HepG2 (cell line): ENCODE results near the gene CPSF4. TPM values are rescaled to one million over a fixed set of nuclear protein-coding genes. Genes with fewer than 3 reads are reported as not detected.

ENCODE experiments used
- BRCA1 ChIP-seq: sonication (generic); formaldehyde crosslinking; IDR thresholded peaks from 2 replicates; pipeline ENCODE4 v1.4.0; 2020; ENCODE audit warnings: missing genetic modification reagents
- ELF3 ChIP-seq: IDR thresholded peaks from 2 replicates; pipeline ENCODE4 v1.6.1; 2016; ENCODE audit warnings: missing genetic modification reagents, missing compliant biosample characterization
- FLYWCH1 ChIP-seq: sonication (generic); formaldehyde crosslinking; IDR thresholded peaks from 2 replicates; pipeline ENCODE4 v1.8.1; 2023; ENCODE audit warnings: mild to moderate bottlenecking, missing genetic modification reagents
- HCFC1 ChIP-seq: fragments of 150-350 bp; IDR thresholded peaks from 2 replicates; pipeline ENCODE4 v1.6.1; 2014; ENCODE audit warnings: low read depth, low read length
- HNF4A ChIP-seq: sonication (generic); formaldehyde crosslinking; IDR thresholded peaks from 2 replicates; pipeline ENCODE4 v1.4.0; 2020; ENCODE audit warnings: missing genetic modification reagents
- HNF4G ChIP-seq, 2 experiments: sonication (generic) in 1 of 2; formaldehyde crosslinking in 1 of 2; IDR thresholded peaks; 2 replicates each; pipeline versions ENCODE4 v1.4.0 to v1.6.1; 2011 to 2020; ENCODE audit warnings: borderline replicate concordance in 2 of 2, low read depth in 2 of 2, mild to moderate bottlenecking in 2 of 2, low read length in 1 of 2, missing genetic modification reagents in 1 of 2, moderate library complexity in 1 of 2
- JUND ChIP-seq: sonication (generic); formaldehyde crosslinking; IDR thresholded peaks from 2 replicates; pipeline ENCODE4 v1.8.0; 2022; ENCODE audit warnings: mild to moderate bottlenecking, missing genetic modification reagents
- KDM5A ChIP-seq: fragments of 200-600 bp; sonication (generic); IDR thresholded peaks from 2 replicates; pipeline ENCODE4 v1.7.0; 2018; ENCODE audit warnings: antibody characterized with exemption, mild to moderate bottlenecking, low read length, borderline replicate concordance
- PHF5A ChIP-seq: IDR thresholded peaks from one replicate; pipeline ENCODE4 v1.6.1; 2018; ENCODE audit warnings: low read depth, missing genetic modification reagents; ENCODE audit not compliant: unreplicated experiment
- ZMAT3 ChIP-seq: sonication (generic); formaldehyde crosslinking; conservative IDR thresholded peaks from 2 replicates; pipeline ENCODE4 v1.7.0; 2021; ENCODE audit warnings: missing genetic modification reagents
- ZNF205 ChIP-seq: IDR thresholded peaks from 2 replicates; pipeline ENCODE4 v1.6.1; 2018; ENCODE audit warnings: missing biosample characterization, missing genetic modification reagents
- ZNF451 ChIP-seq: sonication (generic); formaldehyde crosslinking; IDR thresholded peaks from 2 replicates; pipeline ENCODE4 v1.5.0; 2020; ENCODE audit warnings: mild to moderate bottlenecking, missing genetic modification reagents
- ZNF563 ChIP-seq: sonication (generic); formaldehyde crosslinking; IDR thresholded peaks from 2 replicates; pipeline ENCODE4 v1.8.0; 2022; ENCODE audit warnings: mild to moderate bottlenecking, moderate library complexity, missing genetic modification reagents
- ZNF790 ChIP-seq: sonication (generic); formaldehyde crosslinking; IDR thresholded peaks from 2 replicates; pipeline ENCODE4 v1.8.0; 2022; ENCODE audit warnings: missing genetic modification reagents, mild to moderate bottlenecking, borderline replicate concordance
- polyA plus RNA-seq, 8 experiments: library from polyadenylated mRNA; depleted of rRNA in 3 of 8; stranded (reverse) in 7 of 8; unstranded in 1 of 8; fragments of >200 nt; fragmentation: Illumina TruSeq in 4 of 8; extraction: Trizol in 4 of 8; gene quantifications; 2 replicates each; pipeline versions ENCODE4 v1.2.1 to v1.2.3, GENCODE V29; 2011 to 2016; ENCODE audit warnings: low read depth in 4 of 8, missing spikeins in 1 of 8, mixed read lengths in 1 of 8; ENCODE audit not compliant: insufficient read depth in 1 of 8
- total RNA-seq, 5 experiments: library from RNA; depleted of rRNA; stranded (reverse); fragments of >200 nt; fragmentation: Illumina TruSeq; extraction: Trizol; gene quantifications; 2 replicates each; pipeline ENCODE4 v1.2.3, GENCODE V29; 2016; ENCODE audit warnings: low read depth in 1 of 5
- TF ChIP-seq, protein P1 (sequence below): sonication (generic); formaldehyde crosslinking; IDR thresholded peaks from 2 replicates; pipeline ENCODE4 v1.5.0; 2020; ENCODE audit warnings: mild to moderate bottlenecking, missing genetic modification reagents
- TF ChIP-seq, protein P2 (sequence below): sonication (generic); formaldehyde crosslinking; IDR thresholded peaks from 2 replicates; pipeline ENCODE4 v1.8.0; 2022; ENCODE audit warnings: mild to moderate bottlenecking, missing genetic modification reagents, moderate library complexity
- TF ChIP-seq, protein P3 (sequence below), 2 experiments: sonication (generic) in 1 of 2; formaldehyde crosslinking in 1 of 2; IDR thresholded peaks; 2 replicates each; pipeline versions ENCODE4 v1.4.0 to v1.6.1; 2016 to 2020; ENCODE audit warnings: borderline replicate concordance in 1 of 2, low read depth in 1 of 2, mild to moderate bottlenecking in 1 of 2, missing genetic modification reagents in 1 of 2
- TF ChIP-seq, protein P4 (sequence below): sonication (generic); formaldehyde crosslinking; IDR thresholded peaks from 2 replicates; pipeline ENCODE4 v1.4.0; 2020; ENCODE audit warnings: missing genetic modification reagents

CPSF4 gene
- total and polyA plus RNA-seq, 2 of the 13 experiments (the other 11 are each of a cell fraction or from before 2014, with no cell fraction given), result 34.1 to 49.6 TPM

DNA sequence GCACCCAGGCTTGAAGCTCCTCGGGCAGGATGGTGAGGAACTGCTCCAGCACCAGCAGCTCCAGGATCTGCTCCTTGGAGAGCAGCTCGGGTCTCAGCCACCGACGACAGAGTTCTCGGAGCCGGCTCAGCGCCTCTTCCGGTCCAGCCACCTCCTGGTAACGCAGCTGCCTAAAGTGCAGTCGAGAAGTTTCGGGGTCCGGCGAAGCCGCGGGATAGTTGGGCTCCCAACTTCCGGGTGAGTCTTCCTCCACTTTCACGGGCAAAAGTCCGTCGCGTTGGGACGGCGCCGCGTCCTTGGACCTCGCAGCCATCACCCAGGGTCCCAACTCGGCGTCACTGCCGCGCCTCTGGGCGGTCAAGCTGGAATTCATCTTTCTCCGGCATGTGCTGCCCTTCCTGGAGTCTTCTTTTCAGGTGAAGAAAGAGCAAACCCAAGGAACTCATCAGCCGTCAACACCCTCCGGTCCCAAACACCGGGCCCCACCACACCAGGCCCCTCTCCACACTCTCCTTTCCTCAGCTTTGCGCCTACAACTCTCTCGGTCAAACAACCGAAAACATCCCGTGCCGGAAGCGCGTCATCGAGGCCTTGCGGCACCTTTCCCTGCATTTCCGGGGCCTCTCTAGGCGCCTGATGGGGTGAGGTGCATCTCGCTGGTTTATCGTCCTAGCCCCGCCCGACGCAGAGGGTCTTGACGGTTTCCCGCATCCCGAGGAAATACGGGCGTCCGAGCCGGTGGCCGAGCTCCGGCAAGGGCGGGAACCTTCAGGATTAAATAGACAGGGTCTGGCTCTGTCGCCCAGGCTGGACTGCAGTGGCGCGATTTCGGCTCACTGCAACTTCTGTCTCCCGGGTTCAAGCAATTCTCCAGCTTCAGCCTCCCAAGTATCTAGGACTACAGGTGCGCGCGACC is 61.2 kb downstream of the CPSF4 start, which contains the start of gene ZNF394 (continued):
- TF ChIP-seq JUND (CRISPR knock-in tag), result no peak
- TF ChIP-seq ZNF451 (CRISPR knock-in tag), result 0 out of 2 replicates have a peak, but pooled peaks have one; percentile 16
- no peak for TF ChIP-seq ZNF790 (CRISPR knock-in tag)
- TF ChIP-seq, protein P1, sequence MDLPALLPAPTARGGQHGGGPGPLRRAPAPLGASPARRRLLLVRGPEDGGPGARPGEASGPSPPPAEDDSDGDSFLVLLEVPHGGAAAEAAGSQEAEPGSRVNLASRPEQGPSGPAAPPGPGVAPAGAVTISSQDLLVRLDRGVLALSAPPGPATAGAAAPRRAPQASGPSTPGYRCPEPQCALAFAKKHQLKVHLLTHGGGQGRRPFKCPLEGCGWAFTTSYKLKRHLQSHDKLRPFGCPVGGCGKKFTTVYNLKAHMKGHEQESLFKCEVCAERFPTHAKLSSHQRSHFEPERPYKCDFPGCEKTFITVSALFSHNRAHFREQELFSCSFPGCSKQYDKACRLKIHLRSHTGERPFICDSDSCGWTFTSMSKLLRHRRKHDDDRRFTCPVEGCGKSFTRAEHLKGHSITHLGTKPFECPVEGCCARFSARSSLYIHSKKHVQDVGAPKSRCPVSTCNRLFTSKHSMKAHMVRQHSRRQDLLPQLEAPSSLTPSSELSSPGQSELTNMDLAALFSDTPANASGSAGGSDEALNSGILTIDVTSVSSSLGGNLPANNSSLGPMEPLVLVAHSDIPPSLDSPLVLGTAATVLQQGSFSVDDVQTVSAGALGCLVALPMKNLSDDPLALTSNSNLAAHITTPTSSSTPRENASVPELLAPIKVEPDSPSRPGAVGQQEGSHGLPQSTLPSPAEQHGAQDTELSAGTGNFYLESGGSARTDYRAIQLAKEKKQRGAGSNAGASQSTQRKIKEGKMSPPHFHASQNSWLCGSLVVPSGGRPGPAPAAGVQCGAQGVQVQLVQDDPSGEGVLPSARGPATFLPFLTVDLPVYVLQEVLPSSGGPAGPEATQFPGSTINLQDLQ, result no peak
- TF ChIP-seq, protein P2, sequence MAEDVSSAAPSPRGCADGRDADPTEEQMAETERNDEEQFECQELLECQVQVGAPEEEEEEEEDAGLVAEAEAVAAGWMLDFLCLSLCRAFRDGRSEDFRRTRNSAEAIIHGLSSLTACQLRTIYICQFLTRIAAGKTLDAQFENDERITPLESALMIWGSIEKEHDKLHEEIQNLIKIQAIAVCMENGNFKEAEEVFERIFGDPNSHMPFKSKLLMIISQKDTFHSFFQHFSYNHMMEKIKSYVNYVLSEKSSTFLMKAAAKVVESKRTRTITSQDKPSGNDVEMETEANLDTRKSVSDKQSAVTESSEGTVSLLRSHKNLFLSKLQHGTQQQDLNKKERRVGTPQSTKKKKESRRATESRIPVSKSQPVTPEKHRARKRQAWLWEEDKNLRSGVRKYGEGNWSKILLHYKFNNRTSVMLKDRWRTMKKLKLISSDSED (CRISPR knock-in tag), result no peak
- TF ChIP-seq FLYWCH1, result no peak
- TF ChIP-seq HNF4A (CRISPR knock-in tag), result peak; percentile 31
- no peak for TF ChIP-seq BRCA1
- TF ChIP-seq ZNF205, result no peak
- TF ChIP-seq, protein P3, sequence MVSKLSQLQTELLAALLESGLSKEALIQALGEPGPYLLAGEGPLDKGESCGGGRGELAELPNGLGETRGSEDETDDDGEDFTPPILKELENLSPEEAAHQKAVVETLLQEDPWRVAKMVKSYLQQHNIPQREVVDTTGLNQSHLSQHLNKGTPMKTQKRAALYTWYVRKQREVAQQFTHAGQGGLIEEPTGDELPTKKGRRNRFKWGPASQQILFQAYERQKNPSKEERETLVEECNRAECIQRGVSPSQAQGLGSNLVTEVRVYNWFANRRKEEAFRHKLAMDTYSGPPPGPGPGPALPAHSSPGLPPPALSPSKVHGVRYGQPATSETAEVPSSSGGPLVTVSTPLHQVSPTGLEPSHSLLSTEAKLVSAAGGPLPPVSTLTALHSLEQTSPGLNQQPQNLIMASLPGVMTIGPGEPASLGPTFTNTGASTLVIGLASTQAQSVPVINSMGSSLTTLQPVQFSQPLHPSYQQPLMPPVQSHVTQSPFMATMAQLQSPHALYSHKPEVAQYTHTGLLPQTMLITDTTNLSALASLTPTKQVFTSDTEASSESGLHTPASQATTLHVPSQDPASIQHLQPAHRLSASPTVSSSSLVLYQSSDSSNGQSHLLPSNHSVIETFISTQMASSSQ (IDR thresholded peaks at IDR 0.05; ENCODE audit: low read depth), result no peak
- TF ChIP-seq, protein P3 (CRISPR knock-in tag; IDR thresholded peaks at IDR 0.05; ENCODE audit: borderline replicate concordance), result 0 out of 2 replicates have a peak, but pooled peaks have one; percentile 48
- TF ChIP-seq HCFC1, result peak; percentile 68
- TF ChIP-seq KDM5A, result peak; percentile 95
- TF ChIP-seq ELF3 (CRISPR knock-in tag), result peak; percentile 68
- no peak for TF ChIP-seq HNF4G (IDR thresholded peaks at IDR 0.05; ENCODE audit: borderline replicate concordance, low read depth, low read length)
- no peak; the same call in 1 of the 2 replicates for TF ChIP-seq HNF4G (CRISPR knock-in tag; IDR thresholded peaks at IDR 0.05; ENCODE audit: borderline replicate concordance, low read depth)
- peak; percentile 74 for TF ChIP-seq PHF5A
- TF ChIP-seq ZNF563, result peak; percentile 36; the same call in 1 of the 2 replicates
- TF ChIP-seq, protein P4, sequence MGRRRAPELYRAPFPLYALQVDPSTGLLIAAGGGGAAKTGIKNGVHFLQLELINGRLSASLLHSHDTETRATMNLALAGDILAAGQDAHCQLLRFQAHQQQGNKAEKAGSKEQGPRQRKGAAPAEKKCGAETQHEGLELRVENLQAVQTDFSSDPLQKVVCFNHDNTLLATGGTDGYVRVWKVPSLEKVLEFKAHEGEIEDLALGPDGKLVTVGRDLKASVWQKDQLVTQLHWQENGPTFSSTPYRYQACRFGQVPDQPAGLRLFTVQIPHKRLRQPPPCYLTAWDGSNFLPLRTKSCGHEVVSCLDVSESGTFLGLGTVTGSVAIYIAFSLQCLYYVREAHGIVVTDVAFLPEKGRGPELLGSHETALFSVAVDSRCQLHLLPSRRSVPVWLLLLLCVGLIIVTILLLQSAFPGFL (CRISPR knock-in tag), result no peak
- no peak; the same call in 1 of the 2 replicates for TF ChIP-seq ZMAT3 (CRISPR knock-in tag)
